Stimulated activated CD8-positive, alpha-beta memory T cell treated with anti-CD3 and anti-CD28 coated beads, Interleukin-7, amount 100 ng/mL, for 4 hours (primary cell): ENCODE measurements around the gene DRAM2.
"Not testable (repeated sequence)": the region's sequence is repeated elsewhere in the genome, so short reads cannot be mapped to it uniquely, and the experiment has no call there.

Experiments used
- DNase-seq, 2 donors: peaks; one replicate each; pipeline ENCODE4 v3.0.0-alpha.2; 2020; ENCODE audit warnings: low read depth in 2 of 2

Gene DRAM2

DNA sequence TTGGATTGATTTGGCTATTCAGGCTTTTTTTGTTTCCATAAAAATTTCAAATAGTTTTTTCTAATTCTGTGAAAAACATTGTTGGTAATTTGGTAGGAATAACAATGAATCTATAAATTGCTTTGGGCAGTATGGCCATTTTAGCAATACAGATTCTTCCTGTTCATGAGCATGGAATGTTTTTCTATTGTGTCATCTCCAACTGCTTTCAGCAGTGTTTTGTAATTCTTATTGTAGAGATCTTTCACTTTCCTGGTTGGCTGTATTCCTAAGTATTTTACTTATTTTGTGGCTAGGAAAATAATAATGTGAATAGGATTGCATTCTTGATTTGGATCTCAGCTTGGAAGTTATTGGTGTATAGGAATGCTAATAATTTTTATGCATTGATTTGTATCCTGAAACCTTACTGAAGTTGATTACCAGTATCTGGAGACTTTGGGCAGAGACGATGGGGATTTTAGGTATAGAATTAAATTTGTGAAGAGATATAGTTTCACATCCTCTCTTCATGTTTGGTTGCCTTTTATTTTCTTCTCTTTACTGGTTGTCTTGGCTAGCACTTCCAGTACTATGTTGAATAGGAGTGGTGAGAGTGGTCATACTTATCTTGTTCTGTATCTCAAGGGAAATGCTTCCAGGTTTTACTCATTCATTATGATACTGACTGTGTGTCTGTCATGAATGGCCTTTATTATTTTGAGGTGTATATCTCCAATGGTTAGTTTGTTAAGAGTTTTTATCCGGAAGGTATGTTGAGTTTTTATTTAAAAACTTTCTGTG, 57.3 kb downstream of the DRAM2 start:
- no peak for DNase-seq

DNA sequence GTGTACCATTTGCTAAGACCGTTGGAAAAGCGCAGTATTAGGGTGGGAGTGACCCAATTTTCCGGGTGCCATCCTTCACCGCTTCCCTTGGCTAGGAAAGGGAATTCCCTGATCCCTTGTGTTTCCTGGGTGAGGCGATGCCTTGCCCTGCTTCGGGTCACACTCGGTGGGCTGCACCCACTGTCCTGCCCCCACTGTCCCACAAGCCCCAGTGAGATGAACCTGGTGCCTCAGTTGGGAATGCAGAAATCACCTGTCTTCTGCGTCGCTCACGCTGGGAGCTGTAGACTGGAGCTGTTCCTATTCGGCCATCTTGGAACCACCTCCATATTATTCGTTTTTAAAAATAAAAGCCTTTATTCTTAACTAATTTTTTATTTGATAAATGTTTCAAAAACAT, 60.6 kb downstream of the DRAM2 start:
- DNase-seq, result not testable (repeated sequence)

DNA sequence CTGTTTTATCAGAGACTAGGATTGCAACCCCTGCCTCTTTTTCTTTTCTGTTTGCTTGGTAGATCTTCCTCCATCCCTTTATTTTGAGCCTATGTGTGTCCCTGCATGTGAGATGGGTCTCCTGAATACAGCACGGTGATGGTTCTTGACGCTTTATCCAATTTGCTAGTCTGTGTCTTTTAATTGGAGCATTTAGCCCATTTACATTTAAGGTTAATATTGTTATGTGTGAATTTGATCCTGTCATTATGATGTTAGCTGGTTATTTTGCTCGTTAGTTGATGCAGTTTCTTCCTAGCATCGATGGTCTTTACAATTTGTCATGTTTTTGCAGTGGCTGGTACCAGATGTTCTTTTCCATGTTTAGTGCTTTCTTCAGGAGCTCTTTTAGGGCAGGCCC, 62.6 kb downstream of the DRAM2 start:
- not testable (repeated sequence) for DNase-seq
